HG03432 (cell line): ENCODE results near the gene SDHD.

Experiments used
- ATAC-seq: cut with Tn5 transposase; IDR thresholded peaks from one replicate; pipeline ENCODE4 v1.9.1; 2021; ENCODE audit warnings: mild to moderate bottlenecking, moderate library complexity; ENCODE audit not compliant: unreplicated experiment

SDHD gene

DNA sequence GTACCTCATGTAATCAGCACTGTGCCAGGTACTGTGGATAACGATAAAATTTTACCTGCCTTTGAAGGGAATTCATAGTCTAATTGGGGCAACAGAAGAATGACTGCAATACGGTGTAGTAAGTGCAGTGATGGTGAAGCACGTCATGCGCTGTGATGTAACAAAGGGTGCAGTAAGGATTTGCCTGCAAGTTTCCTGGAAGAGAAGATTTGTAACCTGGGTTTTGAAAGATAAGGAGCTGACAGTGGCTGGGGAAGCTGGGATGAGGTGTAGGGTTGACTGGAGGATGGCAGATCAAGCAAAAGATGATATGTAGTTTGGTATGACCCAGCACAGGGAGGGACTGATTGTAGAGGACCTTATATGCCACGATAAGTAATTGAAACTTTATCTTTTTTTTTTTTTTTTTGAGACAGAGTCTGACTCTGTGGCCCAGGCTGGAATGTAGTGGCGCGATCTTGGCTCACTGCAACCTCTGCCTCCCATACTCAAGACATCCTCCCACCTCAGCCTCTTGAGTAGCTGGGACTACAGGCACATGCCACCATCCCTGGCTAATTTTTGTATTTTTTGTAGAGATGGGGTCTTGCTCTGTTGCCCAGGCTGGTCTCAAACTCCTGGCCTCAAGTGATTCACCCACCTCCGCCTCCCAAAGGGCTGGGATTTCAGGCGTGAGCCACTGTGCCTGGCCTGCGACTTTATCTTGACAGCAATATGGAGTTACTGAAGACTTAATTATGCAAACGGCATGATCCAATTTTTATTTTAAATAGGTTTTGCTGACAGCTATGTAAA is 11.3 kb downstream of the SDHD start:
- no peak for ATAC-seq

DNA sequence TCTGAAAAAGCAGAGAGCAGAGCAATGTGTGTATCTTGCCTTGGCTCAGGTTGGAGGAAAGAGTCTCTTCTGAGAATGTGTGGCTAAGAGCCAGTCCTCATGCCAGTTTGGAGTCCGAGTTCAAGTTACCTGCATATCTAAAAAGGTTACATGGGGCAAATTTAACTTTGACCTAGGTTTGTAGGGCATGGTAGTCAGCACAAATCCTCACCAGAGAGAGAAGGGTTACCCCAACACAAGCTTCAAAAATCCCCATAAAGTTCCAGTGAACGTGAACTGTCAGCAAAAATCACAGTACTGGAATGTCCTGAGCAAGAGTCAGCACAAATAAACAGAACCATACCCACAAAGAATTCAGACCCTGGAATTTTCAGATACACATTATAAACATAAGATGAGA is 13.8 kb downstream of the SDHD start:
- ATAC-seq = no peak

DNA sequence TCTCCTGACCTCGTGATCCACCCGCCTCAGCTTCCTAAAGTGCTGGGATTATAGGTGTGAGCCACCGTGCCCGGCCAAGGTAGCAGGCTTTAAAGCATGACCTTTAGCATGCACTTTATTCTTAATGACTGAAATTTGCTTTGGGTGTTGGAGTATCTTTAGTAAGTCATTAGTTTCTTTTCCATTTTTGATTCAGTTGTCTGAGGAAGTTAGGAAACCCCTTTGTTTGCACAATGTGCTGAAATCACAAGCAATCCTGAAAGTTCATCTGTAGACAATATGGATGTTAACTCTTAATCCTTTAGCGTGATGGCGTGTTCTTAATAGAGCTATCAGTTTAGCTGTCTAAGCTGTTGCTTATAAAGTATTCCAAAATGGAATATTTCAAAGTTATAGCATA is 16.8 kb downstream of the SDHD start:
- no peak for ATAC-seq

DNA sequence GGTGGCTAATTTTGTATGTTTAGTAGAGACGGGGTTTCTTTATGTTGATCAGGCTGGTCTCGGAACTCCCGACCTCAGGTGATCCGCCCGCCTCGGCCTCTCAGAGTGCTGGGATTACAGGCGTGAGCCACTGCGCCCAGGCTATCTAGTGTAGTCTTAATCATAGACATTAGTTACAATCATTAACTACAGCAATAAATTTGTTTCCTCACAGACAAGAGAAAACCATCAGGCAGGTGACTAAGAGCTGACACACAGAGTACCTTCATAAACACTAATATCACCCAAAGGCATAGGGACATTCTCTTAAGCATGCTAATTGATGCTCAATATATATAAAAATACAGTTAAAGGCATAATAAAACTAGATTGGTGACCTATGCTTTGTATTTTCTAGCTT is 19.4 kb downstream of the SDHD start:
- no peak for ATAC-seq

DNA sequence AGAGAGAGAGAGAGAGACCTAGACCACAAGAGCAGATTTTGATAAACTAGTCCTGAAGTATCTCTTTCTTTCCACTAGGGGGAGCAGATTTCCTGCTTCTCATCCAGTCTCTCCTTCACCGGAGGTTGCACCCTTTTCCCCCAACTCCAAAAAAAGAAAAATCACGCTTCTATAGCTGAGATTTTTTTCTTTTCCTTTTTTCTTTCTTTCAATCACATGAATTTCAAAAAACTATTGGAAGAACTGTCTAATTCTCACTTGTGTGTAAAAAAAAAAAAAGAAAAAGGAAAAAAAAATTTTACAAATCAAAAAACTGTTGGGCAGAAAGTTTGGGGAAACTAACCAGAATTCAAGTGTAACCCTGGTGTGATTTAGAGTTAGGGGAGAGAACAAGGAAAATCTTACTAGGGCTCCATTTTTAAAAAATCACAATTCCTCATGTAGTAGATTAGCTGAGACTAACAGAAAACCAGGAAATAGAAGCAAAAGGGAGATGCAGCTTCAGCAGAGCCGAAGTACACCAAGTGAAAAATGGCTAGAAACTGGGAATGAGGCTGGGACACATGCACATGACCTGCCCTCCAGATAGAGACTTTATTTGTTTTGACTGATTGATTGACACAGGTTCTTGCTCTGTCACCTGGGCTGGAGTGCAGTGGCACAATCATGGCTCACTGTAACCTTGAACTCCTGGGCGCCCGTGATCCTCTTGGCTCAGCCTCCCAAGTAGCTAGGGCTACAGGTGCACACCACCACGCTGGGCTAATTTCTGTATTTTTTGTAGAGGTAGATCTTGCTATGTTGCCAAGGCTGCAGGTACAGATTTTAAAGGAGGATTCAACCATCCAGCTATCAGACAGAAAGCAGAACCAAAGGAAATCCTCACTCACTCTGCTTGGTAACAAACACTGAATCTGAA is 27.1 kb downstream of the SDHD start:
- ATAC-seq = no peak

DNA sequence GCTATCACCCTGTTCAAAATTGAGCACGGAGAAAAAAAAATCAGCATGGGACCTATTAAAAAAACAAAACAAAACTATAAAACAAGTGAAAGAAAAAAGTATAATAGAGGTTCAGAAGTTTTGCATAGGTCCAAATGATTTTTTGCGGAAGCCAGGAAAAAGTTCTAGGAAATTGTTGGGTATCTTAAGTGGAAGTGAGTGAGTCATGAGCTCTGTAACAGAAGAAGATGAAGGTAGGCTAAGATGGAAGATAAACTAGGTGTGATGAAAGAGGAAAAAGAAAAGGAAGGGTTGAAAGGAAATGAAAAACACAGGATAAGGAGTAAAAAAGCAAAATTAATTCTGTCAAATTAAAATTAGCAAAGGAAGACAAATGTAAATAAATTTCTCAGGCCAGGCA is 27.8 kb downstream of the SDHD start:
- ATAC-seq = no peak

DNA sequence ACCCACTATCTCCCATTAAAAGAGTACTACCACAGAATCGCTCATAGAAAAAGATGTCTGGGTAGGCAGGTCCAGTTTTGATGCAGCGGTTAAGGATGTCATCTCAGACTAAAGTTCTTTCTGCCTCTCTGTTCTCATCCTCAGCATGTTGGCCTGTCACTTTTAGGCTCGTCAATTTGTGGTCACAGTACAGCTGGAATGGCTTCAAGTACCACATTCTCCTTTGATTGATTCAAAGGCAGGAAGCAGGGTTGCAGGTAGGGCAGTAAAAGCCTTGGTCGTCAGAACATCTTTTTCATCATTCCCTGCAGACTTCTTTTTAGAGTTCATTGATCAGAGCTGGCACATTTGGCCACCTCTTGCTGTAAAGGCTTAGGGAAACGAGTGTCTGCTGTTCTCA is 28.7 kb downstream of the SDHD start:
- ATAC-seq = no peak

DNA sequence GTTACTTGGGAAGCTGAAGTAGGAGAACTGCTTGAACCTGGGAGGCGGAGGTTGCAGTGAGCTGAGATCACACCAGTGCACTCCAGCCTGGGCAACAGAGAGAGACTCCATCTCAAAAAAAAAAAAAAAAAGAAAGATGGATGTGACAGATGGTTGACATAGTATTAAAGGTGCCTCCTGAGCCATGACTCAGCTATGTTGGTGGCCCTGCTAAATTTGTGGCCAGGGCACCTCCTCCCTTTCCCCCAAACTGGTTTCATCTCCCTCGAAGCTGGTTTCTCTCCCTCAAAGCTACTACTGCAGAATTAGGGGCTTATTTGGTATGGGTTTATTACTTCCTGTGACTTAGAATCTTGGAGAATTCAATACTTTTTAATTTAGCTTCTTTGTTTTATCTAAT is 31.5 kb downstream of the SDHD start:
- ATAC-seq = no peak

DNA sequence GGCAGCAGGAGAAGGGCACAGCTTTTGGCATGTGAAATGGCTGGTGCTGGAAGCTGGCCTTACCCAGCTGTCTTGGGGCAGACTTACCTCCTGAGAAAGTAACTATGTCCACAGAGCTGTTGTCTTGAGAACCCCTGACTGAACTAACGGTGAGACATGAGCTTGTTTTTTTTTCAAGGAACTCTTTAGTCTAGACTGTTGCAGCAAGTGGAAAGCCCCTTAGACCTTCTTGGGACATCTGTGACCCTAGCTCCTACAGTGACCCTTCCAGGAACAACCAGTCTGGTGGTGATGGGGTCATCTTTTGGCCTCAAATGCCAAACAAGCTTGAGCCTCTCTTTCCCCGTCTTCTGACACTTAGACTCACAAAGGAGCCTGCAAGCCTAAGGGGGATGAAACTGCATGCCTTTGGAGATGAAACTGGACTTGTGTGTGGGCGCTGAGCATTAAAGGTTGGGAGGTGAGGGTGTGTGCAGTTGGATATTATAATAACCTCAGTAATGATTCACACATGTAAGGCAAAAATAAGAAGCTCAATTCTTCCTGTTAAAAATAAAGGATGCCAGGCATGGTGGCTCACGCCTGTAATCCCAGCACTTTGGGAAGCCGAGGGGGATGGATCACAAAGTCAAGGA is 35.4 kb downstream of the SDHD start:
- no peak for ATAC-seq

DNA sequence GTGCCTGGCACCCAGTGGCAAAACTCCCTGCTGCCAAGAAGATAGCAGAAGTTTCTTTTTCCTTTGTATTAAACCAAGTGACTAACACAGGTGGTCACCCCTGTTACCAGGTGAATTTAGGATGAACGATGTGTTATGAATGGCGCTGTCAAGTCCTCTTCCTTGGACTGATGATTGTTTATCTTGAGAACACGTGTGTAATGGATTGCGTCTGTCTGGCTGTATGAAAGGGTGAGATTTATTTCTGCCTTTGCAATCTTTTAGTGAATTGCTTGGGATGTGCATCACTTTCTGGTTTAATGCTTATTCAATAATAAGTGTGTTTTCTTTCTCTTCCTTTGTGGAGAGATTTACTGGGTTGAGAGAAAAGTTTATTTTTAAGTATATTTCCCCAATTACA is 36.5 kb downstream of the SDHD start:
- no peak for ATAC-seq

DNA sequence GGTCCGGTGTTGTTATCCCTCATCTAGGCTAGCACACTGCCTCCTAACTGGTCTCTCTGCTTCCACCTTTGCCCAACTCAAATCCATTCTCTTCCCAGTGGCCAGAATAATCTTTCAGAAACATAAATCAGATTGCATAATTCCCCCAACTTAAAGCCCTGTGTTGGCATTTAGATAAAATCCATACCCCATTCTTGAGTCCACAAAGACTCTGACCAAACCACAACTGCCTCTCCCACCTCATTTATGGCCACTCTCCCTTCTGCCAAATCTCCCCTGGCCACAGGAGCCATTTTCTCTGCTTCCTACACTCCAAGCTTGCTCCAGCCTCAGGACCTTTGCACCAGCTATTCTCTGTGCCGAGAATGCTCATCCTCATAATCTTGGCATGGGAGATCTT is 40.4 kb downstream of the SDHD start:
- ATAC-seq = no peak

DNA sequence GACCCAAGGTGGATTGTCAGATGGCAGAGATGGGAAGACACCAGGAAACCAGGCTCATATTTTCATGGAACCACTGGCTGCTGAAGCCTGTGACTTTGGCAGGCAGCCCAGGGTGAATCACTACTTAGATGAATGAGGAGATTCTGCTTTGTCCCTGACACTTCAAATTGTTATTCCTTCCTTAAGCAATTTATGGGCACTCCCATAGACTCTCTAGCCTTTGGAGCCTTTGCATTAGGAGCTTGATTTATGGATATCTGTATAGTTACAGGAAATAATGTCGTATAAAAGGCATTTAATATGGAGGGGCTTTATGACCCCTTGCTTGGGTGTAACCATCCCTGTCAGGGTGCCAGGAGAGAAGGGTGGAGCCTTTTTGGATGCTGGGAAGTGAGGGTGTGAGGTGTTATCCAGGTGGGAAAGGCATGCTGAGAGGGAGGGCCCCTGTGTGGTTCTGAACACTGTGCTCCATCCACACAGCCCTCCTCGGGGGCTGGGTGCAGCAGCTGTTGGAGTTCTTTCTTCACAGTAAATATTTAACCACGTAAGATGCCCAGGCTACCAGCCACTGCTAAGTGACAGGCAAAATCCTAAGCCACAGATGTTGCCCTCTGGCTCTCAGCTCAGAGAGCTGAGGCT is 41.9 kb downstream of the SDHD start:
- ATAC-seq = no peak

DNA sequence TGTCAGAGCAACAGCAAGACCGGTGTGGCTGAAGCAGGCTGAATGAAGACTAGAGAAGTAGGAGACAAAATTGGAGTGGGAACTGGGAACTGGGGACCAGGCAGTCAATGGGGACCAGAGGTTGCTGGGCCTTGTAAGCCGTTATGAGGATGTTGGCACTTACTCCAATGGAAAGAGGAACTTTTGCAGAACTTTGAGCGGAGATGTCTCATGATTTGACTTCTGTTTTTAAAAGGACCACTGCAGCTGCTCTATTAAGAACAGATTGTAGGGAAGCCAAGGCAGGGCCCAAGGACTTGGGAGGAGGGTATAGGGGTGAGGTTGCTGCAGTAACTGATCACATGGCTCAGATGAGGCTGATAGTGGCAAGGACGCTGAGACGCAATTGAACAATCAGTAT is 43.0 kb downstream of the SDHD start:
- ATAC-seq = no peak

DNA sequence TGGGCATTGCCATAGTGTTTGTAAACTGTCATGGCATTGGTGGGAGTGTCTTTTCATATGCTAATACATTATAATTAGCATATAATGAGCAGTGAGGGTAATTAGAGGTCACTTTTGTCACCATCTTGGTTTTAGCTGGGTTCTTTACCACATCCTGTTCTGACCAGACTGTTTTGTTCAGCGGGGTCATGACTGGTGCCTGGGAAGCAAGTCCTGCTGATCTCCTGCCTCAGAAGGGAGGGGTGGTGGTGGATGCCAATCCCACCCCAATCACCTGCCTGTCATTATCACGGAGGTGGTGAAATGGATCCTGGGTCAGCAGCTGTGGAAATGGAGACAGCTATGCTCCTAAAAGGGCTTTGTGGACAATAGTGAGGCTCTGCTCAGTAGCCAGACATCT is 46.1 kb downstream of the SDHD start:
- no peak for ATAC-seq

DNA sequence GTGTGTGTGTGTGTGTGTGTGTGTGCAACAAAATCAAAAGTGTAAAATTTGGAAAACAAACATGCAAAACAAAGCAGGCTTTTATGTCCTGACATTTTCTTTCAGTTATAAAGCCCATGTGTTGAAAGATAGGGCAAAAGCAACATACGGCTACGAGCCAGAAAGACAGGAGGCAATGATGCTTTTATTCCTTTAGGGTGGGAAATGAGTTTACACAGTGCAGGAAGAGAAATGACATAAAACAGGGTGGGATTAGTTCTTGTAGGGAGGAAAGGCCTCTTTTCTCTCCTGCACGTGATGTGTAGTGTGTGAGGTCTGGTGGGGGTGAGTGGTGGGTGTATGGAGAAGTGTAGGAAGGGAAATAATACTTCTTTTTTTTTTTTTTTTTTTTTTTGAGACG is 47.8 kb downstream of the SDHD start:
- ATAC-seq = no peak

DNA sequence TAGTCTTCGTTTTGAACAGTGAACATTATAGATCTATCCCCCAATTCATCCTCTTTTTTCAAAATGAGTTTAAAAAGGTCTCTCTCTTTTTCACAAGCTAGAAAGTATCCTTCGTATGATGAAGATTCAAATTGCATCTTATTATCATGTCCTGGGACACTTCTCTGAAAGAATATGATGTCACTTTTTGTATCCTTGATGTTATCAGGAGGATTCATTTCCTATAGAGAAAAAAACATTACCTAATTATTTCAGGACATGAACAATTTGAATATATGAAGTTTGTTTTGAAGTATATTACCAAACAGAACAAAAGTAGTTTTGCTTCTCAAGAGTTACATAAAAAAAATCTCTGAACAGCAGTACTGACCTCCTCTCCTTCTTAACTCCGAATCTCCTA is 56.9 kb downstream of the SDHD start:
- no peak for ATAC-seq
